Transverse colon (tissue), 4 donors: ENCODE results near the gene ZXDC. TPM values are rescaled to one million over a fixed set of nuclear protein-coding genes. Genes with fewer than 3 reads are reported as not detected.

Experiments used
- DNase-seq: peaks from one replicate; pipeline ENCODE4 v3.0.0-alpha.2; 2019
- H3K27ac ChIP-seq, 4 donors: fragments of 200-600 bp; sonication (generic); 2 replicates each; pipeline ENCODE4 v1.5.1; 2016 to 2018; ENCODE audit warnings: inconsistent platforms in 4 of 4
- H3K27me3 ChIP-seq: fragments of 200-600 bp; sonication (generic); 2 replicates; pipeline ENCODE4 v1.5.1; 2017; ENCODE audit warnings: inconsistent platforms
- H3K36me3 ChIP-seq, 4 donors: fragments of 200-600 bp; sonication (generic); 2 replicates each; pipeline ENCODE4 v1.5.1; 2017 to 2019; ENCODE audit warnings: inconsistent platforms in 4 of 4
- H3K4me1 ChIP-seq, 4 donors: fragments of 200-600 bp; sonication (generic); 2 replicates each; pipeline ENCODE4 v1.5.1; 2017 to 2020; ENCODE audit warnings: inconsistent platforms in 4 of 4
- H3K4me3 ChIP-seq, 4 donors: fragments of 200-600 bp; sonication (generic); 1 replicate in 1 of 4; 2 replicates in 3 of 4; pipeline versions ENCODE4 v1.5.1 to v1.6.1; 2017 to 2019; ENCODE audit warnings: inconsistent platforms in 4 of 4
- H3K9me3 ChIP-seq, 2 donors: fragments of 200-600 bp; sonication (generic); 2 replicates each; pipeline ENCODE4 v1.5.1; 2017 to 2019; ENCODE audit warnings: inconsistent platforms in 2 of 2
- EP300 ChIP-seq: sonication (generic); formaldehyde crosslinking; IDR thresholded peaks from one replicate; pipeline ENCODE4 v1.6.1; 2017; ENCODE audit warnings: antibody characterized with exemption, low read depth
- POLR2A ChIP-seq: fragments of 450-650 bp; IDR thresholded peaks from one replicate; pipeline ENCODE4 v1.6.1; 2016; ENCODE audit warnings: antibody characterized with exemption, mild to moderate bottlenecking, moderate library complexity
- POLR2AphosphoS5 ChIP-seq, 3 donors: sonication (generic); formaldehyde crosslinking; IDR thresholded peaks; one replicate each; pipeline ENCODE4 v1.6.1; 2016; ENCODE audit warnings: antibody characterized with exemption in 3 of 3
- WGBS, 2 donors: methylation state at CpG; one replicate each; pipeline ENCODE4 v1.1.5; 2018; ENCODE audit warnings: low coverage in 1 of 2; 5-methylcytosine and 5-hydroxymethylcytosine counted together
- in situ Hi-C, 4 donors: fragments of 200-750 bp; cut with MboI; loops; one replicate each; pipeline versions ENCODE4 v1.15.0 to v1.15.1; 2017; ENCODE audit warnings: low sequenced_read_pairs in 3 of 4, low pct_ligation_motif_present in 1 of 4, low pct_unique_long_range_greater_than_20kb in 1 of 4
- intact Hi-C: fragments of 100-400 bp; cut with DNase I; formaldehyde crosslinking; loops from one replicate; pipeline ENCODE4 v1.15.1; 2023; ENCODE audit warnings: low total_unique reads
- total RNA-seq, 4 donors: library from RNA; depleted of rRNA; stranded (reverse); fragments of >200 nt; gene quantifications; one replicate each; pipeline ENCODE4 v1.1.0, GENCODE V29; 2016
- TF ChIP-seq, protein P1 (sequence below), 5 experiments: fragments of 200-600 bp in 3 of 5; fragments of 450-650 bp in 2 of 5; sonication (generic) in 3 of 5; IDR thresholded peaks; 1 replicate in 2 of 5; 2 replicates in 3 of 5; pipeline ENCODE4 v1.5.1; 2016 to 2017; ENCODE audit warnings: antibody characterized with exemption in 5 of 5, inconsistent platforms in 3 of 5, mild to moderate bottlenecking in 2 of 5, moderate library complexity in 1 of 5

ZXDC gene
- total RNA-seq, 4 donors from 2014 or later: 44.6 to 81.2 (median 46.4) TPM

DNA sequence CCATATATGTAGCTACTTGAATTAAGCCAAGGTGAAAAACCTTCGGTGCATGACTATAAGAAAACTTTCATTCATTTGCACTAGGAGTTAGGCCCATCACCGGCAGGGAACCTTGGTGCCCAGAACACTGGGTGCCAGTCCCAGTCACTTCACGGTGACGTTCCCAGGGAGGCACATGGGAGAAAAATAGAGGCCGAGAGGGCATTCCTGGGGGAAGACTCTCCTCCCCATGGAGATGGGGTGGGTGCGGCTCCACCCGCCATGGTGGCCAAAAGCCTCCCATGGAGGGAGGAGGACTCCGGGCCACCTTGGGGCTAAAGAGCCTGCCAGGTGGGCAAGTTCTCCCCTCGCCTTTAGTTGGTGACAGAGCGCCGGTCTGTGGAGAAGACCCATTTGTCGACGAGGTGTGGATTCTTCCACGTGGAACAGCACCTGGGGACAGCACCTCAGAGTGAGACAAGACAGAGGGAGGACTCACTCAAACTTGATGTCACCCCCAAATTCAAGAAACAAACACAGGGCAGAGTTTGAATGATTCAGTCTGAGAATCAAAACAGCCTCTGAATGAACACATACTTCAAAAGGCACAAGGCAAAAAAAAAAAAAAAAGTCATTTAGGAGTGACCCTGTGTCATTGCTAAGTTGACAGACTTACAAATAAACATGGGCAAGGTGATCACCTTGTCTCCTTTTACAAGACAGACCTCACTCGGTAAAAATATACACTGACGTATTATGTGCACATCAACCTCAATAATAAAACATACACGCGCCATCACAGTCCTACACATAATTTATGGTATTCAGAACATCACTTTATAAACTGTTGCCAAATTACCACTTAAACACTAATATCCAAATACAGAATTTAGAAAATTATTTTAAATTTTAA lies 38.6 kb downstream of the ZXDC start:
- TF ChIP-seq, protein P1, sequence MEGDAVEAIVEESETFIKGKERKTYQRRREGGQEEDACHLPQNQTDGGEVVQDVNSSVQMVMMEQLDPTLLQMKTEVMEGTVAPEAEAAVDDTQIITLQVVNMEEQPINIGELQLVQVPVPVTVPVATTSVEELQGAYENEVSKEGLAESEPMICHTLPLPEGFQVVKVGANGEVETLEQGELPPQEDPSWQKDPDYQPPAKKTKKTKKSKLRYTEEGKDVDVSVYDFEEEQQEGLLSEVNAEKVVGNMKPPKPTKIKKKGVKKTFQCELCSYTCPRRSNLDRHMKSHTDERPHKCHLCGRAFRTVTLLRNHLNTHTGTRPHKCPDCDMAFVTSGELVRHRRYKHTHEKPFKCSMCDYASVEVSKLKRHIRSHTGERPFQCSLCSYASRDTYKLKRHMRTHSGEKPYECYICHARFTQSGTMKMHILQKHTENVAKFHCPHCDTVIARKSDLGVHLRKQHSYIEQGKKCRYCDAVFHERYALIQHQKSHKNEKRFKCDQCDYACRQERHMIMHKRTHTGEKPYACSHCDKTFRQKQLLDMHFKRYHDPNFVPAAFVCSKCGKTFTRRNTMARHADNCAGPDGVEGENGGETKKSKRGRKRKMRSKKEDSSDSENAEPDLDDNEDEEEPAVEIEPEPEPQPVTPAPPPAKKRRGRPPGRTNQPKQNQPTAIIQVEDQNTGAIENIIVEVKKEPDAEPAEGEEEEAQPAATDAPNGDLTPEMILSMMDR (IDR thresholded peaks at IDR 0.05): no peak
- TF ChIP-seq POLR2A (no peak), EP300 (no peak), POLR2AphosphoS5 (IDR thresholded peaks at IDR 0.05) (no peak)
- Histone ChIP-seq H3K36me3 (peaks cover 0 to 9% (median 2%) of the 10 kb centered on the region in 4 donors), H3K27me3 (no peaks in the 10 kb centered on the region), H3K4me1 (no peaks in the 10 kb centered on the region), H3K27ac (no peak overlapping the region), H3K4me3 (no peak overlapping the region), H3K9me3 (no peaks in the 10 kb centered on the region)
- no peak for DNase-seq
- intact Hi-C loops: no loop called here
- in situ Hi-C loops: no loop called here
- 86 to 91% methylated on average over 8 to 18 of the region's 18 CpGs for WGBS, 2 donors

DNA sequence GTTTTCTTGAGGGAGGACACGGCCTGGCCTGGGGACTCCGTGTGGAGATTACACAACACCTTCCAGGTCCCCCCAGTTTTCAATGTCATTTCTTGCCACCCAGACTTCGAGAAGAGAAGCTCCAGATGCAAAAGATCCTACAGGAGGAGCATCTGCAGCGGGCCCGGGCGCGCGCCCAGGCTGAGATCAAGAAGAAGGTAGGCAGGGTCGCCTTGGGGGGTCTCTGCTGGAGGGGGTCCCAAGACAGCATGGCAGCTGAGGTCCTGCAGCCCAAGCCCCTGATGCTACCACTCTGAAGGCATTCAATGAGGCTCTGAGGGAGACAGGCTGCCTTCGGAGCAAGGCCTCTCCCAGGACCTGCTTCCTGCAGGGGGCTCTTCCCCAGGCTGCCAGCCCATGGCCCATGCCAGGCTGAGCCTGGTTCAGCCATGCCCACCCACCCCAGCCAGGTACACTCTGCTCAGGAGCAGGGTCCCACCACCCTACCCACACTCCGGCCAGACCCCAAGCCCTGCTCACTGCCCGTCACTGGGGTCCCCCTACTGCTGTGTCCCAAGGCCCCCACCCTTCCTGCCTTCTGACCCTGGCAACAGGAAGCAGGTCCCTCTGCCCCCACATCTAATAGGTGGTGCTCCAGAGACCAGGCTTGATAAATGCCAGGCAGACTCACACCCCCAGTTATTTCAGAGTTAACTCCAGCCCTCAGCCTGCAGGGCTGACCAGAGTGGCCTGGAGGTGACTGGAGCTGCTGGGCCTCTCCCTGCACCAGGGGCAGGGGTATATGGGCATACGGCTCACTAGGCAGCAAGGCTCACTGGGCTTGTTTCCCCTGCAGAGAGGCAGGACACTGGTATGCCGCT lies 40.0 kb downstream of the ZXDC start:
- no peak overlapping the region for H3K27ac ChIP-seq

DNA sequence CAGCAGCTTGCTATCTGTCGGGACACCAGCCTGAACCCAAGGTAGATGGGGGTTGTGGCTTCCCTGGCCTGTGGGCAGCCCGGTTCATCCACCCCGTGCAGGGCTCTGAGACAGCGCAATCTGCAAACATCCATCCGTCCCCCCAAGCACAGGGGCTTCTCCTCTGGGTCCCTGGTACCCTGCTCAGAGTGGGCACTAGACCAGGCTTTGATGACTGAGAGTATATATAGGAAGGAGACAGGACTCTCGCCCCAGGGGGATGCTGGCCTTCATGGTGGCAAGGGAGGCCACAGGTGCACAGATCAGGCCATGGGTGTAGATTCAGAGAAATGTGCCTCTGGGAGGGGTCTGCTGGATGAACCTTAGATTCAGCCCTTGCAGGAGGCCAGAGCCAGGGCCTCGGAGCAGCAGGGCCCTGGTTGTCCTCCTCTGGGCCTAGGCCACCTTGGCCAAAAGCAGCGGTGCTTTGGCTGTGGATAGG lies 40.7 kb downstream of the ZXDC start:
- intact Hi-C loops: no loop called here

More for the DNA sequence above, 40.0 kb downstream of the ZXDC start:
- Histone ChIP-seq H3K27me3 (no peaks in the 10 kb centered on the region), H3K4me3 (no peak overlapping the region), H3K36me3 (peaks cover 0 to 9% (median 2%) of the 10 kb centered on the region in 4 donors), H3K4me1 (no peaks in the 10 kb centered on the region), H3K9me3 (no peaks in the 10 kb centered on the region)
- WGBS, 2 donors: 93% methylated on average over 14 of the region's 14 CpGs; no CpG with 5 or more reads in 1 of the 2 donors
- TF ChIP-seq POLR2AphosphoS5 (IDR thresholded peaks at IDR 0.05): no peak
- no peak for TF ChIP-seq POLR2A
- no peak for TF ChIP-seq EP300
- DNase-seq: no peak
- intact Hi-C loops (no loop called here), in situ Hi-C loops (no loop called here)

DNA sequence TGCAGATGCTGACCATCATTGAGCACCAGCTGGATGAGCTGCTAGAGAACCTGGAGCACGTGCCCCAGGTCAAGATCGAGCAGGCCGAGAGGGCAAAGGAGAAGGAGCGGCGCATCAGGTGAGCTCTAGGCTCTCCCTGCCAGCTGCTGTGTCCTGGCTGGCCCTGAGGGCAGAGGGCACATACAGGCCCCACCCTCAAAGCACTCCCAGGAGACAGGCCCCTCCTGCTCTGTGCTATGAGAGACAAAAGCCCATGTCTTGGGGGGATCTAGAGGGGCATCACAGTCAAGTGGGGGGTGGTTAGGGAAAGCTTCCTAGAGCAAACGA lies 41.5 kb downstream of the ZXDC start:
- Histone ChIP-seq H3K4me1 (no peaks in the 10 kb centered on the region), H3K4me3 (no peak overlapping the region), H3K27me3 (no peaks in the 10 kb centered on the region), H3K27ac (no peak overlapping the region), H3K9me3 (no peaks in the 10 kb centered on the region), H3K36me3 (peaks cover 0 to 9% (median 2%) of the 10 kb centered on the region in 4 donors)
- WGBS, 2 donors: 83 to 100% methylated on average over 1 to 6 of the region's 6 CpGs
- TF ChIP-seq, protein P1 (IDR thresholded peaks at IDR 0.05): no peak
- TF ChIP-seq POLR2A: no peak
- TF ChIP-seq POLR2AphosphoS5 (IDR thresholded peaks at IDR 0.05): no peak
- TF ChIP-seq EP300: no peak
- no peak for DNase-seq
- in situ Hi-C loops (no loop called here), intact Hi-C loops (no loop called here)

More for the DNA sequence above, 40.7 kb downstream of the ZXDC start:
- no peaks in the 10 kb centered on the region for H3K27me3 ChIP-seq
- 94% methylated on average over 8 of the region's 8 CpGs; no CpG with 5 or more reads in 1 of the 2 donors for WGBS, 2 donors
- DNase-seq: no peak
- no peaks in the 10 kb centered on the region for H3K9me3 ChIP-seq
- TF ChIP-seq POLR2AphosphoS5 (IDR thresholded peaks at IDR 0.05) (no peak), POLR2A (no peak), EP300 (no peak)
- TF ChIP-seq, protein P1 (IDR thresholded peaks at IDR 0.05): no peak
- in situ Hi-C loops: no loop called here
- no peak overlapping the region for H3K4me3 ChIP-seq
- peaks cover 0 to 9% (median 2%) of the 10 kb centered on the region in 4 donors for H3K36me3 ChIP-seq
- H3K4me1 ChIP-seq: no peaks in the 10 kb centered on the region
- no peak overlapping the region for H3K27ac ChIP-seq
